HG02623 (cell line): Measurements from ENCODE around the gene NPTX2.

Experiments
- ATAC-seq: cut with Tn5 transposase; IDR thresholded peaks from one replicate; pipeline ENCODE4 v1.9.1; 2021; ENCODE audit warnings: moderate library complexity; ENCODE audit not compliant: unreplicated experiment

Gene NPTX2

DNA sequence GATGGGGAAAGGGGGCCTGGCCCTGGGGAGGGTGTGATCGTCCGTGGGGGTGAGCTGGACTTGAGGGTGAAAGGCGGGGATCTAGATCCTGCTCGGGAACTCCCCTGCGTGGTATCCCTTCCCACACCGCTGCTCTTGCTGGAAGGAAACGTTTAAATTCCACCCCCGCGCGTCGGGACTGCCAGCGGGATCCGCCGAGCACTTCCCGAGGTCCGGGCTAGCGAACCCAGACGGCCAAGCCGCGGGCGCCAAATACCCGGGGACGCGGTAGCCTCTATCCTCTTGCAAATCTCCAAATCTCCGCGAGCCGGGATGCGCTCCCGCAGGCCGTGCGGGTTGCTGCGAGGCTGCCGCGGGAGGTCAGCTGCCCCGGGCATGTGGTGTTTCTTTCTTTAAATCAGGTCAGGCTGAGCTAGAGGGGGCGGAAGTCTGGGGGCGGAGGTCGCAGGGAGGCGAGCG is 904 bp downstream of the NPTX2 start:
- no peak for ATAC-seq

DNA sequence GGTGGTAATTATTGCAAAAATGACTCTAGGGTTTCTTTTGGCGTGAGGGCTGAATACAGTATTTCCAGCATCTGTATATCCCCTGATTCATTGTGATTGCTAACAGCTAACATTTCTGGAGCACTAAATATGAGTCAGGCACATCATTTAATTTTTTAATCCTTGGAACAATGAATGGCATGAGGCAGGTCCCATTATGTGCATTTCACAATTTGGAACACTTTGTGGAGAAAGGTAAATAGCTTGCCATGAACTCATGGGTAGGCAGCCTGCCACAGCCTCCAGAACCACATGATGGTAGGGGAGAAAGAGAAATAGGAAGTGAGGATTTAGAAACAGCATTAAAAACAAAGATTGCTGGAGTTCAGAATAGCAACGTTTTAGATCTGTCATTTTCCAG is 1.7 kb downstream of the NPTX2 start:
- ATAC-seq: no peak

DNA sequence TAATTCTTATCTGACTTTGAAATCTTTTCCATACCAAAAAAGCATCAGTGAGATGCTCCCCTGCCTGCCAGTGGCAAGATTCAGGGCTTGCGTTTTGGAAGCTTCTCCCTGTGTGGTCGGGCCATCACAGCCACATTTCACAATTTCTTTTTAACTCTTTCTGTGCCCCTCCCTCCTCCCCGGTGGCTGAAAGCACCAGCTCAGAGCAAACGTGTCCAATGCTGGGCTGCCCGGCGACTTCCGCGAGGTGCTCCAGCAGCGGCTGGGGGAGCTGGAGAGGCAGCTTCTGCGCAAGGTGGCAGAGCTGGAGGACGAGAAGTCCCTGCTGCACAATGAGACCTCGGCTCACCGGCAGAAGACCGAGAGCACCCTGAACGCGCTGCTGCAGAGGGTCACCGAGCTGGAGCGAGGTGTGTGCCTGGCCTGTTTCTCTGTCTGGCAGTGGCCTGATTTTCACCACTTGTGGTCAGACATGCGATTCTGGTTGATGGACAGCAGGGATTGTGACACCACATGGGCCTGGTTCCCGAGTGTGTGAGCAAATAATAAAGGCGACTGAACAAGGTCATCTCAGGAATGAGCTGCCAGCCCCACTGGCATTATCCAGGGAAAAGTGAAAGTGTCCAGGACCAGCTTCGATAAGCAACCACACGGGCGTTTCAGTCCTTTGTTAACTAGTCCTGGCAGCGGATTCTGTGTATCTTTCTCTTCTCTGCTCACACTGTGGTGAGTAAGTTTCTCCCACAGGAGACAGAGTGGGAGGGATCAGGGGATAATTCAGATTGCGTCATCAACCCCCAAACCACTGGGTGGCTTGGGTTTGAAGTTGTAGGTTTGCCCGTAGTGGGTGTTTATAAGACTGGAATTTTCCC is 2.6 kb downstream of the NPTX2 start:
- ATAC-seq: no peak

DNA sequence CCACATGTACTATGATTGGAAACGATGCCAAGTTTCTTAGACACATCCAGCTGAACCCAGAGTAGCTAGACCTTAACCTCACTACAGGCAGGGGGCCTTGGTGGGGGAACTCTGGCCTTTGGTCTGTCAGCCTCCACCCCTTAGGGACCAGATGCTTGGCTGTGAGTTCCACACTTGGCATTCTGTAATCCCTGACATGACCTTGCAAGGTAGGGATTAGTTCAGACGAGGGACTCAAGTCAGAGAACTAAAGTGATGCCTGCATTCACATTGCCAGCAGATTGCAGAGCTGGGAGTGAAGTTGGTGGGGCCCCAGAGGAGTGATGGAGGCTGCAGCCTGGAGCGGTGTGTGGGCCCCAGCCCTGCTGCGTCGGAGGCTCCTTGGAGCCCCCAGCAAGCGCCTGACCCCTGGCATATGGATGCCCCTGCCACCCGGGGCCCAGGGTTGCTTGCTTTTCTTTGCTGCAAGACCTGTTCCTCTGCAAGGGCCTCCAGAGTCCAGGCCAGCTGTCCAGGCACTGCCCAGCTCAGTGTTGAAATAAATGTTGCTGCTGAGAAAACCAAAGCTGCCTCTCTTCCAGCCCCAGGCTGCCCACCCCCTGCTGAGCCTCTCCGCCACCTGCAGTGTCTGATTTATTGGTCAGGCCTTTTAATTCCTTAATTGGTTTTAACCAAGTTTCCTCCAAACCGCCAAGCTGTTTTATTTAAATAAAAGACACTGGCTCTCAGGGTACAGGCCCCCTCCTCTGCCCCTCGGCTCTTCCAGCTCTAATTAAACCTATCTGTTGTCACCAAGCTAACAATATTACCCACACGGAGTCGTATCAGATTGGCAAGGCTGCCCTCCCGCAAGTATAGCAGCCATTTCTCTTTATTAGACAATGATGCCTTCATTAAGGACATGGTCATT is 4.7 kb downstream of the NPTX2 start:
- ATAC-seq: no peak

DNA sequence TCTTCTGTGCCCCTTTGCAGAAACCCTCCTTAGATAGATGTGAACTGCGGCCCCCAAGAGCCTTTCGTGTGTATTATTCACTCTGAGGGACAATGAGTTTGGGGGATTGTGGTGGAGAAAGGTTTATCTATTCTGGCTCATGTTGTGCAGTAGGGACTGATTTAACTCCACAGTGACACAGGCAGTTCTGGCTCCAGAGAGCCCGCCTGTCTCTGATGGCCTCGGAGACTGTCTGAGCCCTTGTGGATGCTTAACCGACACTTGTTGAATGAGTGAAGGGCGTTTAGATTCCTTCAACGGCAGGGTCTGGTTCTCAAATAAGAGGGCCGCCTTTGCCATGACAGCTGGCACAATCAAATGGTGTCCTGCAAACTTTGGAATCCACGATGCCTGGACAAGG is 5.8 kb downstream of the NPTX2 start:
- ATAC-seq: no peak

DNA sequence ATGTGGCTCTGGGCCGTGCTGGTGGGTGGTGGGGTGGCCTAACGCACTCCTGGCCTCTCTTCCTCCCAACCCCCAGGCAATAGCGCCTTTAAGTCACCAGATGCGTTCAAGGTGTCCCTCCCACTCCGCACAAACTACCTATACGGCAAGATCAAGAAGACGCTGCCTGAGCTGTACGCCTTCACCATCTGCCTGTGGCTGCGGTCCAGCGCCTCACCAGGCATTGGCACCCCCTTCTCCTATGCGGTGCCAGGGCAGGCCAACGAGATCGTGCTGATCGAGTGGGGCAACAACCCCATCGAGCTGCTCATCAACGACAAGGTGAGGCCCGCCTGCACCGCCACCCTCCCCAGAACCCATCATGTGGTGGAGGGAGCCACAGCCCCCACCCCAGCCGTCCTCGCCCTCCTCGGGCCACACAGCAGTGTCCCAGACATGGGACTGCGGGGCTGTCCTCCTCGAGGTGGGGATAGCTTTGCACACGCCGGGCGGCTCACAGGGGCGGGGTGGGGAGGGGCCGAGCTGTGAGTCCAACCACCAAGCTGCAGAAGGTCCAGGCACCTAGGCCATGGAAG is 7.8 kb downstream of the NPTX2 start:
- ATAC-seq: no peak

DNA sequence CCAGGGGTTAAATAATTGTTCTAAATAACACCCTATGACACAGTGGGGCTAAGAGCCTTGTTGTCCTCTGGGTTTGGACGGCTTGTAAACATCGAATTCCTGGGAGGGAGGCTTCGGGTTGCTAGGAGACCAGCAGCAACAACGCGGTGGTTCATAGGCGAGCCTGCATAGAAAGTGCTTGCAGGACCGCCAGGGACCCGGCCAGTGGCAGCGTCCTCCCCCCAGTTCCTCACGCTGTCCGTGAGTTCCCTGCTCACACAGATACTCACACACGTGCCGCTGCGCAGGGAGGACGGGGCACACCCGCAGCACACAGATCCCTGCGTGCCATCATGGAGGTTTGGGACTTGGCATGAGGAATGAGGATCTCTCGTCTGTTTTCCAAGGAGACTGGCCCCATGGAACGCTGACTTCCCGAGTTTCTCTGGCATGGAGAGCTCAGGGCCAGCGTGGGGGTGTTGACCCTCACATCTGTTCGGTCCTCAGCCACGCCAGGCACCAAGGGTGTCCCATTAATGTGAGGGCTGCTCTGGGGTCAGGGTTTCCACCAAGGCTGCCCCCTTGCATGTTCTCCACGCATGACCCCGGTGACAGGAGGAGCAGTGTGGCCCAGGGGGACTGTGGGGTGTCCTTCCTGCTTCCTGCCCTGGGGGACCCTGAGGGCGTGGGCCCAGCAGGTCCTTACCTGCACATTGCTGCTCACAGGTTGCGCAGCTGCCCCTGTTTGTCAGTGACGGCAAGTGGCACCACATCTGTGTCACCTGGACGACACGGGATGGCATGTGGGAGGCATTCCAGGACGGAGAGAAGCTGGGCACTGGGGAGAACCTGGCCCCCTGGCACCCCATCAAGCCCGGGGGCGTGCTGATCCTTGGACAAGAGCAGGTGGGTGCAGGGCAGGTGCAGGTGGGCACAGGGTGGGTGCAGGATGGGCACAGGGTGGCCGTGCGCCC is 9.7 kb downstream of the NPTX2 start:
- ATAC-seq: no peak

DNA sequence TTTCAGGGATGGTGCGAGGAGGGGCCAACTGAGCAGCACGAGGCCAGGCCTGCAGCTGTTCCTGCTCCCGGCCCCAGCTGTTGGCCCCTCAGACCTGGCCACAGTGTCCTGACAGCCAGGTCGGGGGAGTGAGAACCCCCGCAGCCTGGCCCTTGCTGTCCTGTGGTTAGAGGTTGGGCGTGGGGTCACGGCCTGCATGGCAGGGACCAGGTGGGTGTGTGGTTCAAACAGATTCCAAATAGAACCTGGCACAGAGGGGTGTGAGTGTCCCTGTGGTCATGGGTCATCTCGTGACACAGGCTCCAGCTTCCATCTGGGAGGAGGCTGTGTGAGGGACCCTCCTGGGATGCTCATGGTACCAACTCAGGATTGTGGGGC is 10.3 kb downstream of the NPTX2 start:
- no peak for ATAC-seq

DNA sequence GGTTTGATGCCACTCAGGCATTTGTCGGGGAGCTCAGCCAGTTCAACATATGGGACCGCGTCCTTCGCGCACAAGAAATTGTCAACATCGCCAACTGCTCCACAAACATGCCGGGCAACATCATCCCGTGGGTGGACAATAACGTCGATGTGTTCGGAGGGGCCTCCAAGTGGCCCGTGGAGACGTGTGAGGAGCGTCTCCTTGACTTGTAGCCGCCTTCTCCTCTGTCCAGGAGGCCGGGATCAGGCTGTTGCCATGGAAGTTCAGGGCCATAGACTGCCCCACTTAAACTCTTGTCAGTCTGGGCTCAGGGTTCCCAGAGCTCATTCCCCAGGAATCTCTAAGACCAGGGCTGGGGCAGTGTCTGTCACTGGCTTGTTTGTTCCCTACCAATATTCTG is 11.3 kb downstream of the NPTX2 start:
- ATAC-seq: no peak

DNA sequence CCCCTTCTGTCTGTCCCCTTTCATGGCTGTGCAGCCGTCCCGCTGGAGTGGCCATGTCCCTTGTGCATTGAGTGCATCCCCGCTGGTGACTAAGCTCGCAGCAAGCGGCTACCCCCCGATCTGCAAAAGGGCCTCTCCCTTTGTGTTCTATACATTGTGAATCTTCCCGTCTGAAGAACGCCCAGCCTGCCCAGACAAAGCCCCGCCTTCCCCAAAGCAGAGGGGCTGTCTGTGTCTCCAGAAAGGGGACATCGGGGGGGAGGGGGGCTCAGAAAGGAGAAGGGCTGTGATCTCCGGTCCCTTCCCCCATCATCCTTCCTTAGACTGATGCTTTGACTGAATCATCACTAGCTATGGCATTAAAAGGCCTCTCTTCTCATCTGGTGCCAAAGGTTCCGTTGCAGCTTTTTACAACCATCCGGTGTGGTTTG is 11.9 kb downstream of the NPTX2 start:
- ATAC-seq: no peak

DNA sequence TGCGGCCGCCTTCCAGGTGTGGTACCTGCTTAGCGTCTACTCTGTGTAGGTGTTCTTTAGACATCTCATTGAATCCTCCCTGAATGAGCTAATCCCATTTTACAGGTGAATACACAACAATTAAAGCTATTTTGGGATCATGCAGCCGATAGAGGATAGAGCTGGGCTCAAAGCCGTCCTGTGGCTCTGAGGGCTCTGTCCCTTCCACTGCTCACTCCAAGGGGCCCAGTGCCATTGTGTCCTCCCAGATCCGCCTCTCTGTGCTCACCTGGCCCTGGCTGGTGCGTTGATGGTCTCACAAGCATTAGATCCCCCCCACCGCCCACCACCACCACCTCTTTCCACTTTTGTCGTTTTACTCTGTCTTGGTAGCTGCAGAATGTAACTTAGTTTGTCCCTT is 13.1 kb downstream of the NPTX2 start:
- no peak for ATAC-seq

DNA sequence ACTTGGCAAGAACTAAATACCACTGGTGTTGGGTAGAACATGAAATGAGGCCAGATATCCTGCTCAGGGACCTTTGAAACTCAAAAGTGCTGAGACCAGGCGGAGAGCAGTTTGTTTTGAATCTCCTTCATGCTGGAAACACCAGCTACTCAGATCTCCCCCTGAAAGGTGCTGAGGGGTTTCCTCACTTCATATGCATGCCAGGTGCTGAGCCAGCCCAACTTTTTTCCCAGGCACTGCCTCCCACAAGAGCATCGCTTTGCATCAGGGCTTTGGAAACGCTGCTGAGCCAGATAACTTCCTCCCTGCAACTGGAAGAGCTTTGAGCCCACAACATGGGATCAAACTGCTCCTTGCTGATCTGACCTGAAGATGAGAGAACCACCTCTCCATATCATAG is 13.7 kb downstream of the NPTX2 start:
- ATAC-seq: no peak

DNA sequence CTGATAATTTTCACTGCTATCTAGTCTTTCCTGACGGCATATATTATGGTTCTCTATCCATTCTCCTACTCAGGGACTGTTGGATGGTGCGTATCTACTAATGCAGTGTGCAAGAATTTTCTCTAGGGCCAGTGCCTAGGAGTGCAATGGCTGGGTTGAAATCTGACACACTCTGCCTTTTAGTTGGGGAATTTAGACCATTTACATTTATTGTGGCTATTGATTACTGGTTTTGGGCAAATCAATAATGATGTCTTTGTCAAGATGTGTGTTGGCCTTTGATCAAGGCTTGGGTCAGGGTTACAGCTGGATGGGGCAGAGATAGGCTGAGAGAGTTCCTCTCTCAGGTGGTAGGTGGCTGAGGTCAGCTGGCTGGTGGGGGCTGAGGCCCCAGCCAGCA is 21.8 kb downstream of the NPTX2 start:
- no peak for ATAC-seq

DNA sequence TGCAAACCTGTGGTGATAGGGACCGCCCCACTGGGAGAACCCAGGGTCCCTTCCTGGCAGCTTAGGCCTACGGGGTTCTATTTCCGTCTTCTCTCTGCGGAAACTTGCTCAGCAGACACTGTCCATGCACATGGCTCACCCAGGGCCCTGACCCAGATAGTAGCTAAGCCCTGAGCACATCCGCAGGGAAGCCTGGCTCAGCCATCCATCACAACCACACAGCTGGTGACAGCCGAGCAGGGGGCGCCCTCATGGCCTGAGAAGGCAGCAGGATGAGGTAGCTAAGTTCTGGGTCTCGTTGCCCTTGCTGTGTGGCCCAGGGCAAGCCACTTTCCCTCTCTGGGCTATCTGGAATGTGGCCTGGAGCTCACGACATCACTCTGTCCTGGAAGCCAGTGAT is 23.3 kb downstream of the NPTX2 start:
- no peak for ATAC-seq

DNA sequence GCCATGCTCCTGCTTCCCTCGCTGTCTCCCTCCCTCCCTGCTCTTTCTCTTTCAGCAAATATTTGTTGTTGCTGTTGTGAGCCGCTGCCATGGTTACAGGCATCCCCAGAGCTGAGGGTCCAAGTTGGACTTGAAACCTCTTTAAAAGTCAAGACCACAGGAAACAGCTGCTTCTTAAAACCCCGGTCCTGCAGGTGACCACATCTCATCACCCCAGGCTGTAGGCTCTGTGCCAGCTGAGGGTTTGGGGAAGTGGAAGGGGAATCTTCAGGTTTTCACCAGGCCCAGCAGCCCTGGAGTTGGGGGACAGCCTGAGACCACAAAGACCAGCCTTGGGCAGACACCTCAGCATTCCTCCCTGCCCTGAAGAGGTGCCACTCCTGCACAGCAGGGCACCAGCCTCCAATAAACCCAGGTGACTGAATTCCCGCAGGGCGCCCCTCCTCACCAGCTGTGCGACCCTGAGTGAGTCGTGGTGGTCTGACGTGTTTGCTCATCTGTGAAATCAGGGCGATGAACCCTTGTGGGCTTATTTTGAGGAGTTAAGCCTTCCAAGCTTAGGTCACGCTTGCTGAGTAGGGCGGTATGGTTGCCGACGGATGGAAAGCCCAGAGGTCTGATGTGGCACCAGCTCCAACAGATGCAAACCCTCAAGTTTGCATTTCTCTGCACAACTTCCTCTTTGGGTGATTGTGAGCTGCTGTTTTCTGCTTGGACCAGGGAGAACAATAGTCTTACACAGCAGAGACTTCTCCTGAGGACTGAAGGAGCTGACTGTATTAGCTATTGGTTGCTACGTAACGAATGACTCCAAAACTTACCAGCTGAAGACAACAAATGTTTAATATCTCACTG is 24.8 kb downstream of the NPTX2 start:
- ATAC-seq: peak; percentile 75

DNA sequence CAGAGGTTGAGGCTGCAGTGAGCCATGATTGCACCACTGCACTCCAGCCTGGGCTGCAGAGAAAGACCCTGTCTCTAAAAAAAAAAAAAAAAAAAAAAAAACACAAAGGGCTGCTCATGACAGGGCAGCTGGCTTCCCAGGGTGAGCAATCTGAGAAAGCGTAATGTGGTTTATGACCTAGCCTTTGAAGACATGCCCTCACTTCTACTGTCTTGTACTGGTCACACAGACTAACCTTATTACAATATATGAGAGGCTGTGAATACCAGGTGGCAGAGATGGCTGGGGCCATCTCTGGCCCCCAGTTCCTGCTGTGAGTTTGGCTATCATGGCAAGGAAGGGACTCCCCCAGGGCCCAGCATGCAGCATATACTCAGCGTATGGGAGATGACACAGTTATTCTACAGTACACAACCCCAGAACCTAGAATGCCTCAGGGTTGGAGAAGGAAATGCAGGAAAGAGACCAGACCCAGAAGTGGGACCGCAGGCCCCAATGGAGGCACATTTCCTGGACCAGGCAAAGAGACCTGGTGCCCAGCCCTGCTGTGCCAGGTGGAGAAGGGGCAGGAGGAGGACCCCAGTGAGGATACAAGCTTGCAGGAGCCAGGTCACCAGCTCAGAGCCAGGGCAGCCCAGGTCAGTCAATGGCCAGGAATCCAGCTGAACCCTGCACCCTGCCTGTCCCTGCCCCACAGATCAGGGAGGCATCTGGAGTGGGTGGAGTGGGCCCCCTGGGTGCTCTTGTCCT is 26.3 kb downstream of the NPTX2 start:
- ATAC-seq: no peak

DNA sequence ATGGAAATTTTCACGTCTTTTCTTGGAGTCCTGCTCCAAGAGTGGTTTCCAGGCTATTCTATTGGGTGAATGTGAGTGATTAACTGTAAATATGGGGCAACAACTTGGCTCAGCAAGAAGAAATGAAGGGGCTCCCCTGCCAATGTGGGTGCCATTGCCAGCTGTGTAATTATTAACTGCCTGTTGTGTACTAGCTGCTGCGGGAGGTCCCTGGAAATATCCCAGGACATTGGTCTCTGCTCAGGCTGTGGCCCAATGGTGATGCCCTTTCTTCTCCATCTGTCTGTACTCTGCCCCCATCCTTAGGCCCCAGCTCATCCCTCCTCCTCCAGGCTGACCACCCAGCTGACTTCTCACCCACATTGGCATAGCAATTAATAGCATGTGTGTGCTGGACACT is 29.4 kb downstream of the NPTX2 start:
- no peak for ATAC-seq

DNA sequence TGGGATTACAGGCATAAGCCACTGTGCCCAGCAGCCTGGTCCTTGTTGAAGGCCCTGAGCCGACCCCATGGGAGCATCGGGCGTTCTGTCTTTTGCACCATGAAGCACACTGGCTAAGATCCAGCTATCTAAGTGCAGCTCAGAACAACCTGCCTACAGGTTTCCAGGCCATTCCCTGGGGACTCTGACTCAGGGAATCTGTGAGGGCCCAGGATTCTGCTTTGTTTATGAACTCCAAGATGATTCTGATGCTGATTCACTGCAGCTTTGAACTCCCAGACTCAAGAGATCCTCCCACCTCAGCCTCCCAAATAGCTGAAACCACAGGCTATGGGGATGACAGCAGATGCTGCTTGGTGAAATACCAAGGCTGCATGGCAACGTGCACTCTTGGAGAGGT is 30.2 kb downstream of the NPTX2 start:
- ATAC-seq: no peak

DNA sequence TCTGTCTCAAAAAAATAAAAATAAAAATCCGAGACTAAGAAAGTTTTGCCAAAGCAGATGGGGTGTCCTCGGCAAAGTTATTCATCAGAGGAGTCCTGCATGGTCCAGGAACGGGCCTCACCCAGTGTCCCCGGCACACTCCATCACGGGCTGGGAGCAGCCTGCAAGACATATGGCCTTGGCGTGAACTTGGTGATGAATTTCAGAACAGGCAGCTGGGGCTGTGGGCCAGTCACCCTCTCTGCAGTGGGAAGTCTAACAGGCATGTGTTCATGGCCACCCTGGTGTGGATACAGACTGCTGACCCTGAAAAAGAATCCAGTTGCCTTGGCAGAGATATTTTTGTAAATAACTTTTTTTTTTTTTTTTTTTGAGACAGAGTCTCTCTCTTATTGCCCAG is 34.7 kb downstream of the NPTX2 start:
- no peak for ATAC-seq
